Measurements from ENCODE around the gene KCNC2.

KCNC2 gene

DNA sequence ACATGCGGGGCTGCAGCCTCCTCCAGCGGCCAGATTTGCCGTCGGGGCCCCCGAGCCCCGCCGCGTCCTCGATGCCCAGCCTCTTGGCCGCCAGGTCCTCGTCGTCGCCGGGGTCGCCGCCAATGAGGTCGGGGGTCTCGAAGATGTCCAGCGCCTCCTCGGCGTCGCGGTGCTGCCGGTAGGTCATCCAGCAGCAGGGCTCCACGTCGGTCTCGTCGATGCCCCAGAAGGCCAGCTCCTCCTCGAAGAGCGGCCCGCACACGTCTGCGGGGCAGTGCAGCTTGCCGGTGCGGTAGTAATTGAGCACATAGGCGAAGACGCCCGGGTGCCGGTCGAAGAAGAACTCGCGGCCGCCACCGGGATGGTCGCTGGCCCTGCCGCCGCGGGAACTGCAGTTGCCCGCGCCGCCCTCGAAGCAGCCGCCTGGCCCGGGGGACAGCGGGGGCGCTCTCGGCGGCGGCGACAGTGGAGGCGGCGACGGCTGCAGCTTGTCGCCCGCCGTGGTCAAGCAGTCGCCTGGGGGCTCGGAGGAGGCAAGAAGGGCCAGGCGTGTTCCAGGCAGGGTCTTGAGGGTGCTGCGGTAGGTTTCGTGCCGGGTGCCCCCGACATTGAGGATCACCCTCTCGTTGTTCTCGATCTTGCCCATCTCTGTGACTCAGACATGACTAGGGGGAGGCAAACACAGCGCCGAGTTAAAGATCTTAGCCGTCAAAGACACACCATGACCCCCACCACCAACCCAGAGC lies 2.1 kb downstream of the KCNC2 start:
- TF ChIP-seq CTCF (IDR thresholded peaks at IDR 0.05; ENCODE audit: insufficient read depth, low read length) = no peak
- no peak for TF ChIP-seq POLR2AphosphoS5 (IDR thresholded peaks at IDR 0.05; ENCODE audit: low read depth)
- TF ChIP-seq, protein P1, sequence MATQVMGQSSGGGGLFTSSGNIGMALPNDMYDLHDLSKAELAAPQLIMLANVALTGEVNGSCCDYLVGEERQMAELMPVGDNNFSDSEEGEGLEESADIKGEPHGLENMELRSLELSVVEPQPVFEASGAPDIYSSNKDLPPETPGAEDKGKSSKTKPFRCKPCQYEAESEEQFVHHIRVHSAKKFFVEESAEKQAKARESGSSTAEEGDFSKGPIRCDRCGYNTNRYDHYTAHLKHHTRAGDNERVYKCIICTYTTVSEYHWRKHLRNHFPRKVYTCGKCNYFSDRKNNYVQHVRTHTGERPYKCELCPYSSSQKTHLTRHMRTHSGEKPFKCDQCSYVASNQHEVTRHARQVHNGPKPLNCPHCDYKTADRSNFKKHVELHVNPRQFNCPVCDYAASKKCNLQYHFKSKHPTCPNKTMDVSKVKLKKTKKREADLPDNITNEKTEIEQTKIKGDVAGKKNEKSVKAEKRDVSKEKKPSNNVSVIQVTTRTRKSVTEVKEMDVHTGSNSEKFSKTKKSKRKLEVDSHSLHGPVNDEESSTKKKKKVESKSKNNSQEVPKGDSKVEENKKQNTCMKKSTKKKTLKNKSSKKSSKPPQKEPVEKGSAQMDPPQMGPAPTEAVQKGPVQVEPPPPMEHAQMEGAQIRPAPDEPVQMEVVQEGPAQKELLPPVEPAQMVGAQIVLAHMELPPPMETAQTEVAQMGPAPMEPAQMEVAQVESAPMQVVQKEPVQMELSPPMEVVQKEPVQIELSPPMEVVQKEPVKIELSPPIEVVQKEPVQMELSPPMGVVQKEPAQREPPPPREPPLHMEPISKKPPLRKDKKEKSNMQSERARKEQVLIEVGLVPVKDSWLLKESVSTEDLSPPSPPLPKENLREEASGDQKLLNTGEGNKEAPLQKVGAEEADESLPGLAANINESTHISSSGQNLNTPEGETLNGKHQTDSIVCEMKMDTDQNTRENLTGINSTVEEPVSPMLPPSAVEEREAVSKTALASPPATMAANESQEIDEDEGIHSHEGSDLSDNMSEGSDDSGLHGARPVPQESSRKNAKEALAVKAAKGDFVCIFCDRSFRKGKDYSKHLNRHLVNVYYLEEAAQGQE (IDR thresholded peaks at IDR 0.05; ENCODE audit: insufficient replicate concordance, low read depth) = no peak
- no peak for TF ChIP-seq GABPA (IDR thresholded peaks at IDR 0.05; ENCODE audit: low read depth)
- no peak for TF ChIP-seq SPI1 (IDR thresholded peaks at IDR 0.05; ENCODE audit: borderline replicate concordance, low read depth)
- H3K4me3 ChIP-seq (replicated peaks; ENCODE audit: insufficient read depth, low read length) = no peak overlapping the region
- no peak for DNase-seq (ENCODE audit: low read depth in 1 of 2, low spot score in 1 of 2)
- H3K27ac ChIP-seq (replicated peaks) = no peak overlapping the region
- H3K27me3 ChIP-seq (ENCODE audit: insufficient read depth, poor library complexity, severe bottlenecking) = peaks cover 9% of the 10 kb centered on the region

DNA sequence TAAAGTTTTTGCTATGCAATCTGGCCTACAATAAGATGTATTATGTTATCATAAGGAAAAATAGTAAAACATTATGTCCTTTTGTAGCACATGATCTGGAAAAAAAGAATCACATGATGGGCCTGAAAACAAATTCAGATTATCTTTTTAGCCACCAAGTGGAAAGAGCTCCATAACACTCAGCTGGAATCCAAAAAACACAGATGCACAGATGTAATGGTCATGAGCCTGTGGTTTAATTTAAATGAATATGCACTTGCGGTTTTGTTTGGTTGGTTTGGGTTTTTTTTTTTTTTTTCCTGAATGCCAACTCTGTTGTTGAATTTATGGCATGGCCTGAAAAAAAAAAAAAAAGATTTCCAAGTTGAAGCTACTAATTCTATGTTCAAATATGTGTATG lies 4.1 kb downstream of the KCNC2 start:
- Histone ChIP-seq H3K4me3 (replicated peaks; ENCODE audit: insufficient read depth, low read length) (no peak overlapping the region), H3K27ac (replicated peaks) (no peak overlapping the region), H3K27me3 (ENCODE audit: insufficient read depth, poor library complexity, severe bottlenecking) (peaks cover 9% of the 10 kb centered on the region)
- DNase-seq (ENCODE audit: low read depth in 1 of 2, low spot score in 1 of 2) = no peak
- TF ChIP-seq GABPA (IDR thresholded peaks at IDR 0.05; ENCODE audit: low read depth) = no peak
- TF ChIP-seq POLR2AphosphoS5 (IDR thresholded peaks at IDR 0.05; ENCODE audit: low read depth) = no peak
- TF ChIP-seq SPI1 (IDR thresholded peaks at IDR 0.05; ENCODE audit: borderline replicate concordance, low read depth) = no peak
- TF ChIP-seq CTCF (IDR thresholded peaks at IDR 0.05; ENCODE audit: insufficient read depth, low read length) = no peak
- TF ChIP-seq, protein P1 (IDR thresholded peaks at IDR 0.05; ENCODE audit: insufficient replicate concordance, low read depth) = no peak

- DNase-seq (ENCODE audit: low read depth in 1 of 2, low spot score in 1 of 2) = no peak
- Histone ChIP-seq H3K27me3 (ENCODE audit: insufficient read depth, poor library complexity, severe bottlenecking) (peaks cover 3% of the 10 kb centered on the region), H3K27ac (replicated peaks) (no peak overlapping the region), H3K4me3 (replicated peaks; ENCODE audit: insufficient read depth, low read length) (no peak overlapping the region)
- TF ChIP-seq POLR2AphosphoS5 (IDR thresholded peaks at IDR 0.05; ENCODE audit: low read depth) (no peak), SPI1 (IDR thresholded peaks at IDR 0.05; ENCODE audit: borderline replicate concordance, low read depth) (no peak), CTCF (IDR thresholded peaks at IDR 0.05; ENCODE audit: insufficient read depth, low read length) (no peak), GABPA (IDR thresholded peaks at IDR 0.05; ENCODE audit: low read depth) (no peak)
- TF ChIP-seq, protein P1 (IDR thresholded peaks at IDR 0.05; ENCODE audit: insufficient replicate concordance, low read depth) = no peak
Measured at GRCh38 chr12:75196865-75197264, 12.8 kb downstream of the KCNC2 start.

Data from HL-60 (cell line).